Left forelimb (tissue), 1 donor: ENCODE measurements around the gene EFHC1.
"Not testable (repeated sequence)": the region's sequence is repeated elsewhere in the genome, so short reads cannot be mapped to it uniquely, and the experiment has no call there.

Source experiments
- DNase-seq: peaks from one replicate; pipeline ENCODE4 v3.0.0-alpha.2; 2018; ENCODE audit warnings: low spot score

The EFHC1 gene

GRCh38 chr6:52419809-52420667 lies at the start of gene EFHC1:
EFHC1 (plus strand) TSS chr6:52420342; CDS start chr6:52420411, 69 bp downstream.
- peak; percentile 99 for DNase-seq

GRCh38 chr6:52371656-52372191 lies 48.4 kb upstream of the EFHC1 start:
- no peak for DNase-seq

GRCh38 chr6:52373151-52373690 lies 46.9 kb upstream of the EFHC1 start:
- DNase-seq: no peak

GRCh38 chr6:52374247-52374646 lies 45.9 kb upstream of the EFHC1 start:
- DNase-seq: no peak

- no peak for DNase-seq
Observed at GRCh38 chr6:52375780-52376556, 44.2 kb upstream of the EFHC1 start.

GRCh38 chr6:52376763-52377162 lies 43.4 kb upstream of the EFHC1 start:
- no peak for DNase-seq

GRCh38 chr6:52377538-52378221 lies 42.5 kb upstream of the EFHC1 start:
- no peak for DNase-seq

GRCh38 chr6:52381249-52381648 lies 38.9 kb upstream of the EFHC1 start:
- DNase-seq: no peak

- no peak for DNase-seq
Observed at GRCh38 chr6:52384145-52384766, 35.9 kb upstream of the EFHC1 start.

GRCh38 chr6:52385074-52385473 lies 35.1 kb upstream of the EFHC1 start:
- DNase-seq: no peak

GRCh38 chr6:52388119-52388518 lies 32.0 kb upstream of the EFHC1 start:
- DNase-seq: not testable (repeated sequence)

GRCh38 chr6:52388790-52389189 lies 31.4 kb upstream of the EFHC1 start:
- no peak for DNase-seq

GRCh38 chr6:52389264-52389625 lies 30.9 kb upstream of the EFHC1 start:
- DNase-seq: no peak

- no peak for DNase-seq
Observed at GRCh38 chr6:52389626-52390360, 30.3 kb upstream of the EFHC1 start.

- DNase-seq: no peak
Observed at GRCh38 chr6:52390361-52390727, 29.8 kb upstream of the EFHC1 start.

- no peak for DNase-seq
Observed at GRCh38 chr6:52391599-52391998, 28.5 kb upstream of the EFHC1 start.

- DNase-seq: no peak
Observed at GRCh38 chr6:52392944-52393343, 27.2 kb upstream of the EFHC1 start.

GRCh38 chr6:52393780-52394179 lies 26.4 kb upstream of the EFHC1 start:
- no peak for DNase-seq

GRCh38 chr6:52394251-52394666 lies 25.9 kb upstream of the EFHC1 start:
- DNase-seq: no peak

- DNase-seq: no peak
Observed at GRCh38 chr6:52395969-52396368, 24.2 kb upstream of the EFHC1 start.
